Panc1 (cell line): ENCODE data around the gene ZNF444. TPM values are rescaled to one million over a fixed set of nuclear protein-coding genes. Genes with fewer than 3 reads are reported as not detected.
"Not testable (repeated sequence)": the region's sequence is repeated elsewhere in the genome, so short reads cannot be mapped to it uniquely, and the experiment has no call there.

ENCODE experiments used
- ATAC-seq: fragments of 200-7000 bp; cut with Tn5 transposase; 2 replicates; pipeline ENCODE4 v1.9.1; 2020; ENCODE audit warnings: mild to moderate bottlenecking, moderate library complexity
- BruUV-seq: library from RNA; stranded (reverse); fragments of 400-500 nt; replicated peaks from 2 replicates; lab custom pipeline; 2021; lab: Mats Ljungman, UMichigan
- CTCF ChIA-PET: fragments of 300-600 bp; sonication (Branson Sonifier 250); formaldehyde crosslinking; loops from one replicate; lab custom pipeline; 2022; ENCODE audit warnings: antibody characterized with exemption; lab: Charles Lee
- POLR2A ChIA-PET: fragments of 300-600 bp; sonication (Branson Sonifier 250); formaldehyde crosslinking; loops from one replicate; lab custom pipeline; 2022; ENCODE audit warnings: antibody characterized with exemption; lab: Charles Lee
- DNase-seq: peaks from one replicate; pipeline ENCODE4 v3.0.0-alpha.2; 2010; ENCODE audit warnings: low read depth, low spot score
- H3K27ac ChIP-seq: 2 replicates; pipeline ENCODE4 v1.5.1; 2011; ENCODE audit warnings: mild to moderate bottlenecking, low read length, inconsistent platforms
- H3K27me3 ChIP-seq: fragments of 200-500 bp; sonication (Bioruptor generic); 2 replicates; pipeline ENCODE4 v1.6.0; 2014; ENCODE audit warnings: low read length, inconsistent platforms; ENCODE audit not compliant: control insufficient read depth, insufficient read depth
- H3K36me3 ChIP-seq: fragments of 200-500 bp; sonication (Bioruptor generic); 2 replicates; pipeline ENCODE4 v1.5.1; 2014; ENCODE audit warnings: inconsistent platforms, mild to moderate bottlenecking, low read length, moderate library complexity; ENCODE audit not compliant: control insufficient read depth, insufficient read depth
- H3K4me1 ChIP-seq: 2 replicates; pipeline ENCODE4 v1.5.1; 2011; ENCODE audit warnings: inconsistent platforms, mild to moderate bottlenecking, low read length, moderate library complexity; ENCODE audit not compliant: control insufficient read depth, insufficient read depth
- H3K4me3 ChIP-seq, 2 experiments: 2 replicates each; pipeline ENCODE4 v1.5.1; 2011 to 2012; ENCODE audit warnings: low read depth in 2 of 2, low read length in 2 of 2, mild to moderate bottlenecking in 2 of 2, inconsistent platforms in 1 of 2, moderate library complexity in 1 of 2
- H3K9me3 ChIP-seq: fragments of 200-500 bp; sonication (Bioruptor generic); 2 replicates; pipeline ENCODE4 v1.5.1; 2014; ENCODE audit warnings: low read depth, mild to moderate bottlenecking, inconsistent platforms, low read length, moderate library complexity; ENCODE audit not compliant: control insufficient read depth, insufficient read depth
- CTCF ChIP-seq: fragments of 450-650 bp; IDR thresholded peaks from 2 replicates; pipeline ENCODE4 v1.5.1; 2017; ENCODE audit warnings: mild to moderate bottlenecking
- POLR2AphosphoS5 ChIP-seq: IDR thresholded peaks from 2 replicates; pipeline ENCODE4 v1.6.1; 2012; ENCODE audit warnings: mild to moderate bottlenecking, low read depth, low read length, moderate library complexity
- SIN3A ChIP-seq: IDR thresholded peaks from 2 replicates; pipeline ENCODE4 v1.6.1; 2012; ENCODE audit warnings: low read depth, mild to moderate bottlenecking, low read length, moderate library complexity, borderline replicate concordance; ENCODE audit not compliant: insufficient read depth
- TCF7L2 ChIP-seq: IDR thresholded peaks from 2 replicates; pipeline ENCODE4 v1.6.1; 2011; ENCODE audit warnings: mild to moderate bottlenecking, low read depth, low read length, inconsistent platforms
- in situ Hi-C: cut with HindIII; loops from 2 replicates; pipeline ENCODE4 v1.10.0; 2016; ENCODE audit warnings: low sequenced_read_pairs, low pct_unique_long_range_greater_than_20kb
- intact Hi-C: fragments of 100-400 bp; cut with micrococcal nuclease; formaldehyde crosslinking; loops from one replicate; pipeline ENCODE4 v1.10.0; 2022; ENCODE audit not compliant: unreplicated experiment
- total RNA-seq: library from RNA; stranded (reverse); gene quantifications from one replicate; pipeline ENCODE4 v1.2.1, GENCODE V29; 2021; ENCODE audit not compliant: unreplicated experiment
- TF ChIP-seq, protein P1 (sequence below), 2 experiments: IDR thresholded peaks; 2 replicates each; pipeline ENCODE4 v1.6.1; 2011 to 2012; ENCODE audit warnings: low read depth in 2 of 2, control low read depth in 1 of 2, low read length in 1 of 2, mild to moderate bottlenecking in 1 of 2, moderate library complexity in 1 of 2; ENCODE audit not compliant: insufficient read depth in 1 of 2

The ZNF444 gene
- total RNA-seq, 1 experiment from 2014 or later: 81.5 TPM

DNA sequence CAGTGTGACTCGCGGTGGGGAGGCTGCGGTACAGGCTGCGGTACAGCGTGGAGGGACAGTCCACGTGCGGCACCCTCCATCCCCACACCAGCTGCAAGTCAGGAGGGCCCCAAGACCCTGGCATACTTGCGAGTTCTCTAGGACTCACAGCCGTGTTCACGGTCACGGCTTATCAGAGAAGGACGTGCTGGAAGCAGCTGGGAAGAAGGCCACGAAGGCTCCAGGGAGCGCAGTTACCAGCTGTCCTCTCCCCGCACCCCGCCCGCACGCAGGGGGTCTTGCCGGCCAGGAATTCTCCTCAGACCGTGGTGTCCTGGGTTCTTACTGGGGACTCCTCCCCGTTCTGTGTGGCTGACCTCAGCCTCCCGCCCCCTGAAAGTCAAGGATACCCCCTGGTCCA lies 6.2 kb downstream of the ZNF444 start:
- H3K4me1 ChIP-seq: peaks cover 12% of the 10 kb centered on the region
- ATAC-seq (no peak), DNase-seq (no peak)
- ChIA-PET POLR2A (no interaction called here), CTCF (no interaction called here)
- H3K27me3 ChIP-seq: no peaks in the 10 kb centered on the region
- H3K4me3 ChIP-seq: no peak overlapping the region
- peaks cover 3% of the 10 kb centered on the region for H3K36me3 ChIP-seq
- no peak overlapping the region for H3K27ac ChIP-seq
- no peaks in the 10 kb centered on the region for H3K9me3 ChIP-seq
- in situ Hi-C loops: no loop called here
- BruUV-seq: no TSS peak
- TF ChIP-seq, protein P1, sequence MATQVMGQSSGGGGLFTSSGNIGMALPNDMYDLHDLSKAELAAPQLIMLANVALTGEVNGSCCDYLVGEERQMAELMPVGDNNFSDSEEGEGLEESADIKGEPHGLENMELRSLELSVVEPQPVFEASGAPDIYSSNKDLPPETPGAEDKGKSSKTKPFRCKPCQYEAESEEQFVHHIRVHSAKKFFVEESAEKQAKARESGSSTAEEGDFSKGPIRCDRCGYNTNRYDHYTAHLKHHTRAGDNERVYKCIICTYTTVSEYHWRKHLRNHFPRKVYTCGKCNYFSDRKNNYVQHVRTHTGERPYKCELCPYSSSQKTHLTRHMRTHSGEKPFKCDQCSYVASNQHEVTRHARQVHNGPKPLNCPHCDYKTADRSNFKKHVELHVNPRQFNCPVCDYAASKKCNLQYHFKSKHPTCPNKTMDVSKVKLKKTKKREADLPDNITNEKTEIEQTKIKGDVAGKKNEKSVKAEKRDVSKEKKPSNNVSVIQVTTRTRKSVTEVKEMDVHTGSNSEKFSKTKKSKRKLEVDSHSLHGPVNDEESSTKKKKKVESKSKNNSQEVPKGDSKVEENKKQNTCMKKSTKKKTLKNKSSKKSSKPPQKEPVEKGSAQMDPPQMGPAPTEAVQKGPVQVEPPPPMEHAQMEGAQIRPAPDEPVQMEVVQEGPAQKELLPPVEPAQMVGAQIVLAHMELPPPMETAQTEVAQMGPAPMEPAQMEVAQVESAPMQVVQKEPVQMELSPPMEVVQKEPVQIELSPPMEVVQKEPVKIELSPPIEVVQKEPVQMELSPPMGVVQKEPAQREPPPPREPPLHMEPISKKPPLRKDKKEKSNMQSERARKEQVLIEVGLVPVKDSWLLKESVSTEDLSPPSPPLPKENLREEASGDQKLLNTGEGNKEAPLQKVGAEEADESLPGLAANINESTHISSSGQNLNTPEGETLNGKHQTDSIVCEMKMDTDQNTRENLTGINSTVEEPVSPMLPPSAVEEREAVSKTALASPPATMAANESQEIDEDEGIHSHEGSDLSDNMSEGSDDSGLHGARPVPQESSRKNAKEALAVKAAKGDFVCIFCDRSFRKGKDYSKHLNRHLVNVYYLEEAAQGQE (IDR thresholded peaks at IDR 0.05; ENCODE audit: insufficient read depth in 1 of 2, low read depth in 2 of 2, low read length in 1 of 2): no peak
- TF ChIP-seq SIN3A (no peak), TCF7L2 (no peak), CTCF (no peak), POLR2AphosphoS5 (no peak)
- intact Hi-C loops: no loop called here

GRCh38 chr19:56148096-56148495 lies 7.0 kb downstream of the ZNF444 start:
- in situ Hi-C loops: no loop called here
- ChIA-PET CTCF (no interaction called here), POLR2A (no interaction called here)
- TF ChIP-seq SIN3A (no peak), CTCF (no peak), POLR2AphosphoS5 (no peak), TCF7L2 (no peak)
- TF ChIP-seq, protein P1 (IDR thresholded peaks at IDR 0.05; ENCODE audit: insufficient read depth in 1 of 2, low read depth in 2 of 2, low read length in 1 of 2): no peak
- DNase-seq (no peak), ATAC-seq (0 out of 2 replicates have a peak, but pooled peaks have one; percentile 8)
- H3K36me3 ChIP-seq: peaks cover 3% of the 10 kb centered on the region
- H3K9me3 ChIP-seq: no peaks in the 10 kb centered on the region
- H3K27me3 ChIP-seq: no peaks in the 10 kb centered on the region
- H3K4me1 ChIP-seq: peaks cover 4% of the 10 kb centered on the region; the same call in 1 of the 2 replicates
- no peak overlapping the region for H3K4me3 ChIP-seq
- intact Hi-C loops: no loop called here
- no TSS peak for BruUV-seq
- no peak overlapping the region for H3K27ac ChIP-seq

GRCh38 chr19:56148955-56149655 lies 8.0 kb downstream of the ZNF444 start:
- POLR2A ChIA-PET, H3K36me3 ChIP-seq, BruUV-seq, H3K4me3 ChIP-seq, intact Hi-C loops, H3K27ac ChIP-seq, DNase-seq, in situ Hi-C loops, CTCF ChIA-PET, H3K27me3 ChIP-seq, H3K9me3 ChIP-seq, H3K4me1 ChIP-seq, ATAC-seq: not testable (repeated sequence)
